ENCODE results near the gene NRIP1. TPM values are rescaled to one million over a fixed set of nuclear protein-coding genes. Genes with fewer than 3 reads are reported as not detected.

The NRIP1 gene
- total and polyA plus RNA-seq, 2 experiments from 2014 or later, result 12.5 to 31.2 TPM

- no peak overlapping the region for H3K9ac ChIP-seq
- no peak overlapping the region for H3K4me3 ChIP-seq
- no peaks in the 10 kb centered on the region for H3K36me3 ChIP-seq (ENCODE audit: low read depth)
- H3K27me3 ChIP-seq (replicated peaks; ENCODE audit: insufficient read depth), result no peaks in the 10 kb centered on the region
- no peak for TF ChIP-seq EZH2phosphoT487 (IDR thresholded peaks at IDR 0.05; ENCODE audit: insufficient read depth, low read depth)
- TF ChIP-seq EZH2 (IDR thresholded peaks at IDR 0.05; ENCODE audit: insufficient read depth, poor library complexity, severe bottlenecking), result no peak
- no peaks in the 10 kb centered on the region for H3F3A ChIP-seq (ENCODE audit: insufficient read depth)
- H4K20me1 ChIP-seq (ENCODE audit: insufficient read depth), result no peaks in the 10 kb centered on the region
- no peaks in the 10 kb centered on the region for H3K9me3 ChIP-seq (ENCODE audit: low read depth)
- no peak for DNase-seq
- in situ Hi-C loops (cut with MboI), result loop anchor here (25.0 kb wide), 1 partner anchor 640 kb away; no protein-coding TSS in a partner anchor
- no peak overlapping the region for H2AFZ ChIP-seq
- 0 out of 2 replicates have a peak, but pooled peaks cover 4% of the 10 kb centered on the region for H3K9me2 ChIP-seq (ENCODE audit: insufficient read depth)
- no peaks in the 10 kb centered on the region for H3K79me2 ChIP-seq (ENCODE audit: insufficient read depth)
- H3K4me1 ChIP-seq (ENCODE audit: insufficient read depth), result no peaks in the 10 kb centered on the region
- H3K27ac ChIP-seq, result no peak overlapping the region
- 45 to 53% methylated on average over 4 of the region's 4 CpGs for WGBS, 2 experiments (ENCODE audit: low coverage in 1 of 2, low lambda C conversion rate in 2 of 2, missing lambda C conversion rate in 2 of 2)
- no peak overlapping the region for H3K4me2 ChIP-seq (ENCODE audit: unreplicated experiment)
Observed at GRCh38 chr21:15077529-15078145, 12.8 kb upstream of the NRIP1 start.

DNA sequence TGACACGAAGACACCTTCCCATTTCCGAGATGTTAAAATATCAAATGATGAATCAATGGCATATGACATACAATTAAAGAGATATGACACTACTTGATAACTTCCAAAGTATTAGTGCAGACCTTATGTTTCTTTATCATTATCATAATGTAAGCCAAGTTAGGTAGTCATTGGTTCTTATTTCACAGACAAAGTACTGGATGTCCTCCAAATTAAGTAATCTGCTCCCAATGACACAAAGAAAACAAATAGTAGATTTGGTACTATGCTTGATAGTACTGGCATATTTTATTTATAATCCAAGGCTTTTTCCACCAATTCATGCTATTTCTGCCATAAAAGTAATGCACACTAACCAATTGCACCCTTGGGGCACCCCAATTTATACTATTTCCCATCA is 11.9 kb upstream of the NRIP1 start:
- Histone ChIP-seq H4K20me1 (ENCODE audit: insufficient read depth) (no peaks in the 10 kb centered on the region), H3K4me2 (ENCODE audit: unreplicated experiment) (no peak overlapping the region), H3K36me3 (ENCODE audit: low read depth) (no peaks in the 10 kb centered on the region), H3F3A (ENCODE audit: insufficient read depth) (no peaks in the 10 kb centered on the region), H3K4me3 (no peak overlapping the region), H3K27ac (no peak overlapping the region), H3K9me2 (ENCODE audit: insufficient read depth) (0 out of 2 replicates have a peak, but pooled peaks cover 4% of the 10 kb centered on the region), H2AFZ (no peak overlapping the region), H3K79me2 (ENCODE audit: insufficient read depth) (no peaks in the 10 kb centered on the region), H3K9me3 (ENCODE audit: low read depth) (no peaks in the 10 kb centered on the region), H3K9ac (no peak overlapping the region), H3K27me3 (replicated peaks; ENCODE audit: insufficient read depth) (no peaks in the 10 kb centered on the region), H3K4me1 (ENCODE audit: insufficient read depth) (no peaks in the 10 kb centered on the region)
- TF ChIP-seq EZH2 (IDR thresholded peaks at IDR 0.05; ENCODE audit: insufficient read depth, poor library complexity, severe bottlenecking) (no peak), EZH2phosphoT487 (IDR thresholded peaks at IDR 0.05; ENCODE audit: insufficient read depth, low read depth) (no peak)
- in situ Hi-C loops (cut with MboI), result loop anchor here (25.0 kb wide), 1 partner anchor 639 kb away; no protein-coding TSS in a partner anchor
- WGBS, 2 experiments (ENCODE audit: low coverage in 1 of 2, low lambda C conversion rate in 2 of 2, missing lambda C conversion rate in 2 of 2), result 88 to 89% methylated on average over 2 of the region's 2 CpGs
- DNase-seq, result no peak

DNA sequence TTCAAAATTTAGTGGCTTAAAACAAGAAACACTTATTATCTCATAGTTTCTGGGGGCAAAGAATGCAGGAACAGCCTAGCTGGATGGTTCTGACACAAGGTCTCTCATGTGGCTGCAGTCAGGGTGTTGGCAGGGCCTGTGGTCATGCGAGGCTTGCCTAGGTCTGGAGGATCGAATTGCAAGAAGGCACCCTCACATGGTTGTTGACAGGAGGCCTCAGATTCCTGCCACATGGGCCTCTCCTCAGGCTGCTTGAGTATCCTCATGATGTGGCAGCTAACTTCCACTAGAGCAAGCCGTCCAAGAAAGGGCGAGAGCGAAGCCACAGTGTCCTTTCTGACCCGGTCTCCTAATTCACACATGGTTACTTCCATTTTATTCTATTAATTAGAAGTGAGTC is 6.2 kb upstream of the NRIP1 start:
- 95 to 96% methylated on average over 6 of the region's 6 CpGs for WGBS, 2 experiments (ENCODE audit: low coverage in 1 of 2, low lambda C conversion rate in 2 of 2, missing lambda C conversion rate in 2 of 2)
- Histone ChIP-seq H3K4me1 (ENCODE audit: insufficient read depth) (peaks cover 5% of the 10 kb centered on the region), H3K9me3 (ENCODE audit: low read depth) (no peaks in the 10 kb centered on the region), H3K27ac (no peak overlapping the region), H3K4me2 (ENCODE audit: unreplicated experiment) (no peak overlapping the region), H3F3A (ENCODE audit: insufficient read depth) (peaks cover 5% of the 10 kb centered on the region; the same call in 1 of the 2 replicates), H3K27me3 (replicated peaks; ENCODE audit: insufficient read depth) (no peaks in the 10 kb centered on the region), H4K20me1 (ENCODE audit: insufficient read depth) (no peaks in the 10 kb centered on the region), H3K79me2 (ENCODE audit: insufficient read depth) (no peaks in the 10 kb centered on the region), H3K4me3 (no peak overlapping the region), H3K9me2 (ENCODE audit: insufficient read depth) (0 out of 2 replicates have a peak, but pooled peaks cover 4% of the 10 kb centered on the region), H3K36me3 (ENCODE audit: low read depth) (no peaks in the 10 kb centered on the region), H3K9ac (no peak overlapping the region), H2AFZ (no peak overlapping the region)
- DNase-seq, result no peak
- no peak for TF ChIP-seq EZH2phosphoT487 (IDR thresholded peaks at IDR 0.05; ENCODE audit: insufficient read depth, low read depth)
- no peak for TF ChIP-seq EZH2 (IDR thresholded peaks at IDR 0.05; ENCODE audit: insufficient read depth, poor library complexity, severe bottlenecking)
- in situ Hi-C loops (cut with MboI), result no loop called here

DNA sequence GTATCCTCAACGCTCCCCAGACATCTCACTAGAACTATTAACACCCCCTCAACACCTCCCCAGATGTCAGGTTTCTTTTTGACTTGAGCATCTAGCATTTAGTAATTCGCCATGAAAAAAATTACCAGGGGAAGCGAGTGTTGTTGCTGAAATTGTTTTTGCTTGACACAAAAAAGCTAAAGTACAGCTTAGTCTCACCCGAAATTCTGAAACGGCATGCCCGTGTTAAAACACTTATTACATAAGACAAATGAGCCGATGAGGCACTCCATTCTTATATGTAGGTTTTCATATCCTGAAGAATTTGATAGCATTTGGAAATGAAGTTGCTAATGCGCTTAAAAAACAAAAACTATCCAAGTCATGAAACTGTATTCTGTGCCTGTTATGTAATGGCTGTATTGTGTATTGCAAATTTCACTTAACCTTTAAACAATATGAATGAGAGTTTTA is 1.3 kb upstream of the NRIP1 start:
- H3K27ac ChIP-seq, result peak overlapping the region; percentile 83

More for the DNA sequence above, 1.3 kb upstream of the NRIP1 start:
- H3K9me3 ChIP-seq (ENCODE audit: low read depth), result no peaks in the 10 kb centered on the region
- WGBS, 2 experiments (ENCODE audit: low coverage in 1 of 2, low lambda C conversion rate in 2 of 2, missing lambda C conversion rate in 2 of 2), result 0 to 1% methylated on average over 8 of the region's 8 CpGs
- peak overlapping the region; percentile 90 for H3K4me2 ChIP-seq (ENCODE audit: unreplicated experiment)
- H2AFZ ChIP-seq, result peak overlapping the region; percentile 97
- H3K9ac ChIP-seq, result peak overlapping the region; percentile 79
- H3F3A ChIP-seq (ENCODE audit: insufficient read depth), result peaks cover 32% of the 10 kb centered on the region
- H4K20me1 ChIP-seq (ENCODE audit: insufficient read depth), result no peaks in the 10 kb centered on the region
- H3K4me3 ChIP-seq, result peak overlapping the region; percentile 96
- in situ Hi-C loops (cut with MboI), result no loop called here
- peak; percentile 47 for DNase-seq
- no peak for TF ChIP-seq EZH2 (IDR thresholded peaks at IDR 0.05; ENCODE audit: insufficient read depth, poor library complexity, severe bottlenecking)
- no peak for TF ChIP-seq EZH2phosphoT487 (IDR thresholded peaks at IDR 0.05; ENCODE audit: insufficient read depth, low read depth)
- H3K79me2 ChIP-seq (ENCODE audit: insufficient read depth), result peaks cover 32% of the 10 kb centered on the region
- no peaks in the 10 kb centered on the region for H3K9me2 ChIP-seq (ENCODE audit: insufficient read depth)
- no peaks in the 10 kb centered on the region for H3K36me3 ChIP-seq (ENCODE audit: low read depth)
- H3K4me1 ChIP-seq (ENCODE audit: insufficient read depth), result peaks cover 19% of the 10 kb centered on the region
- H3K27me3 ChIP-seq (replicated peaks; ENCODE audit: insufficient read depth), result no peaks in the 10 kb centered on the region

All from GM23248 (cell line).